Stimulated activated memory B cell treated with anti-CD40 and anti-IgM and Interleukin-4, amounts not matched to agents 10 μg/mL and 1 μg/mL and 100 μg/mL, for 72 hours (primary cell): ENCODE measurements around the gene IFITM2.

ENCODE experiments used
- ATAC-seq: fragments of 150-1000 bp; cut with Tn5 transposase; 2 replicates; pipeline ENCODE4 v1.10.0; 2021
- H3K27ac Mint-ChIP-seq: one replicate; pipeline ENCODE4 v1.8.0; 2022; ENCODE audit warnings: mild to moderate bottlenecking, mixed read lengths
- H3K27me3 Mint-ChIP-seq: one replicate; pipeline ENCODE4 v1.8.0; 2022; ENCODE audit warnings: mixed read lengths
- H3K36me3 Mint-ChIP-seq: one replicate; pipeline ENCODE4 v1.8.0; 2022; ENCODE audit warnings: mixed read lengths
- H3K4me1 Mint-ChIP-seq: one replicate; pipeline ENCODE4 v1.8.0; 2022; ENCODE audit warnings: mixed read lengths
- H3K4me3 Mint-ChIP-seq: one replicate; pipeline ENCODE4 v1.8.0; 2022; ENCODE audit warnings: mild to moderate bottlenecking, moderate library complexity, mixed read lengths
- H3K9me3 Mint-ChIP-seq: one replicate; pipeline ENCODE4 v1.8.0; 2022; ENCODE audit warnings: mixed read lengths

Gene IFITM2

DNA sequence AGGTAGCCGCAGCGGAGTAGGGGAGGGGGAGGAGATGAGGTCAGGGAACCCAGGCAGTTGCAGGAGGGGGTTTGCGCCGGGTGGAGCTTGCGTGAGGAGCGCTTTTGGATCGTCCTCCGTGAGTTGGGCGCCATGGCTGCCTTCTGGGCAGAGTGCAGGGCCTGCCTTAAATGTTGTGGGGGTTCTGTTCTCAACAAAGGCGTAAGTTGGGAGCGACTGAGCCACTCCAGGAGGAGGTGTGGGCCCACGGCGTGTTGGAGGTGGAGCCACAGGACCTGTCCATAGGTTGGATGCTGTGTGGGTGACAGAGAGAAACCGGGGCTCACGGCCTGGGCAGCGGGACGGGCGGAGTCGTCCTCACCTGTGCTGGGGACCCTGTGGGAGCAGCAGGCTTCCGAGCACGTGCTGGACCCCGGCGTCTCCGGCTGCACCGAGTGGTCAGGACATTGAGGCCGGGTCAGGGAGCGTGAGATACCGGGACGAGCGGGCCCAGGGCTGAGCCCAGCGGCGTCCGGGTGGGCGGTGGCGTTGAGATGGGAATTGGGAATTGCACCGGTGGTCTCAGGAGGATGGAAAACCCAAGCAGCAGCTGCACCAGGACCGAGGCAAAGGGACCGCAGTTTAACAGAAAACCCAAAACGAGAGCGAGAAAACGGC, 19.7 kb upstream of the IFITM2 start:
- no peak for ATAC-seq
- Mint-ChIP-seq H3K27ac (peak overlapping the region; percentile 97), H3K9me3 (no peaks in the 10 kb centered on the region), H3K4me1 (peaks cover 41% of the 10 kb centered on the region), H3K36me3 (peaks cover 5% of the 10 kb centered on the region), H3K27me3 (peaks cover 24% of the 10 kb centered on the region), H3K4me3 (peak overlapping the region; percentile 92)

DNA sequence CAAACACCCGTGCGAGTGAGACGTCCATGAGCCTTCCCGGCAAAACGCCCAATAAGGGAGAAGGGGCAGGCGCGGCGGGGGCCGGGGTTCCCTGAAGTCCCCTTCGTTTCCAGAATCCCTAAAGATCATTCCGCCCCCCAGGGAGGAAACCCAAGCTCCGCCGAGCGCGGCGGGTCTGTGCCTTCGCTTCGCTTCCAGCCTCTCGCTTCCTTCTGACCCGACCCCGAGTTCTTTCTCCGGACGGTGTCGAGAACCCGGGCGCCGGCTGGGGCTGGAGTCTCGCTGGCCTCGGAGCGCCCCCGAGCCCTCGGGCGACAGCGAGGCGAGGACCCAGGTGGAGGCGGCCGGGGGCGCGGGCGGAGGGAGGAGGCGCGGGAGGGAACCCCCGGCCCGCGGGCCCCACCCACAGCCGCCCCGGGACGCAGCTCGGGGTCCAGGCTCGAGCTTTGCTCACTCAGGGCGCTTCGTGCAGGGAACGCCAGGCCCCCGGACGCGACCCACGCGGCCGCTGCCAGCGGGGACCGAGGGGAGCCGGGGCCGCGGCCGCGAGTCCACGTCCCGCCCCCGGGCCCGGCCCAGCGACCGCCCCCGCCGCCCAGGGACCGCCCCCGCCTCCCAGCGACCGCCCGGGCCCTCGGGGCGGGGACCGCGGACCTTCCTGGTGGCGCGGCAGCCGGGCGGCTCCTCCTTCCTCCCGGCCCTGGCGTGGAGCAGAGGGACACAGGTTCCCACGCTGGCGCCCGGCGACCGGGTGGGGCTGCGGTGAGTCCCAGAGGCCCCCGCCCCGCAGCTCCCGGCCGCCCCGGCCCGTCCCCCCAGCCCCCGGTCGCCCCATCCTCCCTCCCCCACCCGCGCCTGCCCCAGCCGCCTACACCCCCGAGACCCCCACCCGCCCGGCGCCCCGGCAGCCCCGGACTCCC, 18.9 kb upstream of the IFITM2 start, which contains the start of gene PGGHG:
Gene PGGHG, plus strand, starts transcription at position 649 of the 920 bp plus-strand sequence. CDS start 691 bp downstream, outside the sequence.
- peaks cover 38% of the 10 kb centered on the region for H3K4me1 Mint-ChIP-seq
- peaks cover 23% of the 10 kb centered on the region for H3K27me3 Mint-ChIP-seq
- H3K9me3 Mint-ChIP-seq: no peaks in the 10 kb centered on the region
- peaks cover 7% of the 10 kb centered on the region for H3K36me3 Mint-ChIP-seq
- H3K4me3 Mint-ChIP-seq: peak within 1 kb of the TSS; percentile 92
- peak within 1 kb of the TSS; percentile 97 for H3K27ac Mint-ChIP-seq
- ATAC-seq: peak; percentile 75

DNA sequence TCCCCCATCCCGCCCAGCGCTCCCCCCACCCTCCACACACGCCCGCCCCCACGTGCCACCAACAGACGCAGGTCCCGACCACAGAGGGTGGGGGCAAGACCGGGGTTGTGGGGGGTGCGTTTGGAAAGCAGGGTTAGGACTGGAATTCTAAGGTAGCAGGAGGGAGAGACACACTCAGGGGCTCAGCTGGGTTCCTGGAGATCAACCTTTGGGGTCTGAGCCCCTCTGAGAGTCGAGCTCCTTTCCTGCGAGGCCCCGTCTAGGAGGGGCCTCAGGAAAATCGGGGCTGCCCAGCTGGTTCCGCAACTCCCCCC, 18.3 kb upstream of the IFITM2 start:
- H3K27ac Mint-ChIP-seq: peak overlapping the region; percentile 72
- peaks cover 13% of the 10 kb centered on the region for H3K36me3 Mint-ChIP-seq
- peaks cover 23% of the 10 kb centered on the region for H3K27me3 Mint-ChIP-seq

GRCh38 chr11:289712-290620, 17.6 kb upstream of the IFITM2 start:
- no peaks in the 10 kb centered on the region for H3K9me3 Mint-ChIP-seq
- H3K4me1 Mint-ChIP-seq: peaks cover 38% of the 10 kb centered on the region
- H3K36me3 Mint-ChIP-seq: peaks cover 20% of the 10 kb centered on the region
- H3K27me3 Mint-ChIP-seq: peaks cover 22% of the 10 kb centered on the region
- peak overlapping the region; percentile 73 for H3K4me3 Mint-ChIP-seq
- no peak for ATAC-seq
- peak overlapping the region; percentile 72 for H3K27ac Mint-ChIP-seq

More for the DNA sequence above, 18.3 kb upstream of the IFITM2 start:
- peak overlapping the region; percentile 73 for H3K4me3 Mint-ChIP-seq
- H3K9me3 Mint-ChIP-seq: no peaks in the 10 kb centered on the region
- H3K4me1 Mint-ChIP-seq: peaks cover 38% of the 10 kb centered on the region
- ATAC-seq: peak; percentile 9

DNA sequence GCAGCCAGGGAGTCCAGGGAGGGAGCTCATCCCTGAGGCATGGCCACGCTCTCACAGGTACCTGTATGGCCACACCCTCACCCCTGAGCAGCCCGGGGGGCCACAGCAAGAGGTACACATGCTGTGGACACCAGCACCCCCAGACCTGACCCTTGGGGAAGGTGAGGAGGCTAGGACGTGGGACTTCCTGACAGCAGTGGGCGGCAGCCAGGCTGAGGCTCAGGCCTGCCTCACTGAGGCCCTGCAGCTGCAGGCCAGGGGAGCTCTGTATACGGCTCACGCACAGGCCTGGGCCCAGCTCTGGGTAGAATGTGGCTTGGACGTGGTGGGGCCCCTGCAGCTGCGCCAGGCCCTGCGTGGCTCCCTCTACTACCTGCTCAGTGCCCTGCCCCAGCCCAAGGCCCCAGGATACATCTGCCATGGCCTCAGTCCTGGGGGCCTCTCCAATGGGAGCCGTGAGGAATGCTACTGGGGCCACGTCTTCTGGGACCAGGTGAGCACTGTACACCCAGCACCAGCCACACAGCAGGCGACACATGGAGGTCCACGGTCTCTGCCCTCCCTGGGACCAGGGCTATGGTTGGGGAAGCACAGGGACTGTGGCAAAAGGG, 16.9 kb upstream of the IFITM2 start:
- ATAC-seq: no peak
- H3K9me3 Mint-ChIP-seq: no peaks in the 10 kb centered on the region
- peak overlapping the region; percentile 73 for H3K4me3 Mint-ChIP-seq
- H3K36me3 Mint-ChIP-seq: peaks cover 22% of the 10 kb centered on the region
- peaks cover 15% of the 10 kb centered on the region for H3K27me3 Mint-ChIP-seq
- peak overlapping the region; percentile 72 for H3K27ac Mint-ChIP-seq
- peaks cover 37% of the 10 kb centered on the region for H3K4me1 Mint-ChIP-seq

DNA sequence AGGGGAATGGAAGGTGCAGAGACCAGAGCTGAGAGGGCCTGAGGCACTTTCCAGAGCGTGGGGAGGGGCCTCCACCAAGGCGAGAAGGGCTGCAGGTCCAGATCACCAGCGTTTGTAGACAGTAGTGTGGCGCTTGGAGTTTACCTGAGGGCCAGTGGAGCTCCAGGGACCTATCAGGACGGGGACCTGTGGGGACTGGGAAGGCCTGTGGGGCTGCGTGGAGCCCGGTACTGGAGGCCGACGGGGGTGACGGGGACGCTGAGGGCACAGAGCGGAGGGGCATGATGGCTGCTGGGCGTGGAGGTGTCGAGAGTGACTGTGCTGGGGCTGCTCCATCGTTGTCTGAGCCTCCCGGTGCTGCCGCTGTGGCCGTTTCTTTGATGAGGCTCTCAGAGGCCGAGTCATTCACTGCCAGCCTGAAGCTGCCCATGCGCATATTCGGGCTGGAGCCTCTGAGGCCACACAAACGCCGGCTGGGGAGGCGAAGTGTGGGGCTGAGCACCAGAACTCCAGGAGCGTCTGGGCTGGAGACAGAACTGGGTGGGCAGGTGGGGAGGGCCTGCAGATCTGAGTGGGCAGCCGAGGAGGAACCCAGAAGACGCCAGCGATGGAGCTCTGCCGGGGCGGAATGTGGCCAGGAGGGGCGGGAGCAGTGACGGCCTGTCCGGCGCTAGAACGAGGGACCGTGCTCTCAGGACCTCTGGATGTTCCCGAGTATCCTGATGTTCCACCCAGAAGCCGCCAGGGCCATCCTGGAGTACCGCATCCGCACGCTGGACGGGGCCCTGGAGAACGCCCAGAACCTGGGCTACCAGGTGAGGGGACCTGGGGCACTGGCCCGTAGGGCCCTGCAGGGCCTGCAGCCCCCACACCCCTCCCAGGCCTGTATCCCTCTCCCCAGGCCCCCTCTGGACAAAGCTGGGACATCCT, 16.1 kb upstream of the IFITM2 start:
- no peak for ATAC-seq
- no peak overlapping the region for H3K27ac Mint-ChIP-seq
- peaks cover 10% of the 10 kb centered on the region for H3K27me3 Mint-ChIP-seq
- H3K36me3 Mint-ChIP-seq: peaks cover 22% of the 10 kb centered on the region
- no peaks in the 10 kb centered on the region for H3K9me3 Mint-ChIP-seq
- H3K4me1 Mint-ChIP-seq: peaks cover 33% of the 10 kb centered on the region
- H3K4me3 Mint-ChIP-seq: no peak overlapping the region

GRCh38 chr11:292211-293121, 15.2 kb upstream of the IFITM2 start:
- peaks cover 1% of the 10 kb centered on the region for H3K27me3 Mint-ChIP-seq
- peaks cover 22% of the 10 kb centered on the region for H3K36me3 Mint-ChIP-seq
- no peak for ATAC-seq
- no peaks in the 10 kb centered on the region for H3K9me3 Mint-ChIP-seq
- H3K4me1 Mint-ChIP-seq: peaks cover 26% of the 10 kb centered on the region
- no peak overlapping the region for H3K27ac Mint-ChIP-seq
- no peak overlapping the region for H3K4me3 Mint-ChIP-seq

DNA sequence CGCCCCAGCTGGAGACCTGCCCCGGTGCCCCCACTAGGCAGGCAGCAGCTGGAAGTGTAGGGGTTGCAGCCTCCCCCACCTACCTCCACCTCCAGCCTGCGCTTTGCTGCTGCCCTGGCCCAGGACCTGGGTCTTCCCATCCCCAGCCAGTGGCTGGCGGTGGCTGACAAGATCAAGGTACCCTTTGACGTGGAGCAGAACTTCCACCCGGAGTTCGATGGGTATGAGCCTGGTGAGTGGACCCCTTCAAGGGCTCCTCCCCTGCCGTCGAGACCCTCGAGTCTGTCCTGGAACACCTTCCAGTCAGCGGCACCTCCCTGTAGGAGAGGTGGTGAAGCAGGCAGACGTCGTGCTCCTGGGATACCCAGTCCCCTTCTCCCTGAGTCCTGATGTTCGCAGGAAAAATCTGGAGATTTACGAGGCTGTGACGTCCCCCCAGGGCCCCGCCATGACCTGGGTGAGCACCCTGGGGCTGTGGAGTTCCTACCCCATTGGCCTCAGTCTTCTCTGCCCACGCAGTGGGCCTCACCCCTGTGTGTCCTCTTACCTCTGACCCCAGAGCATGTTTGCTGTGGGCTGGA, 14.3 kb upstream of the IFITM2 start:
- no peaks in the 10 kb centered on the region for H3K9me3 Mint-ChIP-seq
- H3K27ac Mint-ChIP-seq: no peak overlapping the region
- H3K36me3 Mint-ChIP-seq: peaks cover 22% of the 10 kb centered on the region
- H3K27me3 Mint-ChIP-seq: no peaks in the 10 kb centered on the region
- peaks cover 21% of the 10 kb centered on the region for H3K4me1 Mint-ChIP-seq
- no peak for ATAC-seq
- no peak overlapping the region for H3K4me3 Mint-ChIP-seq

GRCh38 chr11:293852-294661, 13.6 kb upstream of the IFITM2 start:
- H3K27me3 Mint-ChIP-seq: no peaks in the 10 kb centered on the region
- peaks cover 22% of the 10 kb centered on the region for H3K36me3 Mint-ChIP-seq
- H3K4me1 Mint-ChIP-seq: peaks cover 21% of the 10 kb centered on the region
- H3K27ac Mint-ChIP-seq: no peak overlapping the region
- H3K4me3 Mint-ChIP-seq: no peak overlapping the region
- H3K9me3 Mint-ChIP-seq: no peaks in the 10 kb centered on the region
- no peak for ATAC-seq

DNA sequence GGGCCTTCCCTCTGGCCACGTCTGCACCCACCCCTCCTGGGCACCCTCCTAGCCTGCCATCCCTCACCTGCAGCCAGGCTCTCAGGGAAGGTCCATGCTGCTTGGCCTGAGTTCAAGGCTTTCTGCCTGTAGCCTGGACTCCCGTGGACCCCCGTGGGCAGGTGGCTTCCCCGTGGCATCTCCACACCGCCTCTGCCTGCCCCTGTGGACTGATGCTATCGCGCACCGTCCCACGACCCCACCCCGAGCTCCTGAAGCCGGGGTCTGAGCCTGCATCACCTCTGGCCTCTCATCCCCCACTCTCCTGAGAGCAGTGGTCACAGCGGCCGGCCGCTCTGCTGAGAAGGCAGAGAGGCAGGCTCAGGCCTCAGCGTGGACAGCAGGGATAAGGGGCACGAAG, 12.8 kb upstream of the IFITM2 start:
- H3K4me3 Mint-ChIP-seq: no peak overlapping the region
- no peak for ATAC-seq
- peaks cover 22% of the 10 kb centered on the region for H3K36me3 Mint-ChIP-seq
- H3K4me1 Mint-ChIP-seq: peaks cover 17% of the 10 kb centered on the region
- H3K27me3 Mint-ChIP-seq: no peaks in the 10 kb centered on the region
- H3K27ac Mint-ChIP-seq: no peak overlapping the region
- no peaks in the 10 kb centered on the region for H3K9me3 Mint-ChIP-seq

- Mint-ChIP-seq H3K4me3 (no peak overlapping the region), H3K27ac (no peak overlapping the region), H3K36me3 (peaks cover 22% of the 10 kb centered on the region), H3K4me1 (peaks cover 10% of the 10 kb centered on the region), H3K27me3 (no peaks in the 10 kb centered on the region), H3K9me3 (no peaks in the 10 kb centered on the region)
- no peak for ATAC-seq
Observed at GRCh38 chr11:295351-296170, 12.1 kb upstream of the IFITM2 start.
